ENCODE measurements around the gene UBE2O.

DNA sequence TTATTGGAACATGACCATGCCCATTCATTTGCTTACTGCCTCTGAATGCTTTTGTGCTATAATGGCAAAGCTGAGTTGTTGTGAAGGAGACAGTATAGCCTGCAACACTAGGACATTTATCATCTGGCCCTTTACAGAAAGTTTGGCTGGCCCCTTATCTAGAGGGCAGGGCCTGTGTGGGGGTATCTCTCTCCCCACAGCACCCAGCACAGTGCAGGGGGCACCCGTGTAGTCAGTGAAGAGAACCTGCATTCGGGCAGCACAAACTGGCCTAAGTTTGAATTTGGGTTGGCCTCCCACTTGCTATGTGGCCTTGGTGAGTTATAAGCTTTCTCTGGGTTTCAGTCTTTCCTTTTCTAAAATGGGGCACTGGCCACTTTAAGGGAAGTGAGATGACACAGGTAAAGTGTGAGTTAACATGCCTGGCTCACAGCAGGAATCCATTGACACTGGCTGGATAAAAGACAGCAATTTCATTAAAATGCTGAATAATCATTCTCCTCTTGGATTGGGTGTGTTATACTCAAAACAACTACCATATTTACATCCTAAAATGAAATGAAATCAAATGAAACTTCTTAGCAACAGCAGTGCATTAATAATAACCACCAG is 12.1 kb downstream of the UBE2O start:
- TF ChIP-seq, protein P1, sequence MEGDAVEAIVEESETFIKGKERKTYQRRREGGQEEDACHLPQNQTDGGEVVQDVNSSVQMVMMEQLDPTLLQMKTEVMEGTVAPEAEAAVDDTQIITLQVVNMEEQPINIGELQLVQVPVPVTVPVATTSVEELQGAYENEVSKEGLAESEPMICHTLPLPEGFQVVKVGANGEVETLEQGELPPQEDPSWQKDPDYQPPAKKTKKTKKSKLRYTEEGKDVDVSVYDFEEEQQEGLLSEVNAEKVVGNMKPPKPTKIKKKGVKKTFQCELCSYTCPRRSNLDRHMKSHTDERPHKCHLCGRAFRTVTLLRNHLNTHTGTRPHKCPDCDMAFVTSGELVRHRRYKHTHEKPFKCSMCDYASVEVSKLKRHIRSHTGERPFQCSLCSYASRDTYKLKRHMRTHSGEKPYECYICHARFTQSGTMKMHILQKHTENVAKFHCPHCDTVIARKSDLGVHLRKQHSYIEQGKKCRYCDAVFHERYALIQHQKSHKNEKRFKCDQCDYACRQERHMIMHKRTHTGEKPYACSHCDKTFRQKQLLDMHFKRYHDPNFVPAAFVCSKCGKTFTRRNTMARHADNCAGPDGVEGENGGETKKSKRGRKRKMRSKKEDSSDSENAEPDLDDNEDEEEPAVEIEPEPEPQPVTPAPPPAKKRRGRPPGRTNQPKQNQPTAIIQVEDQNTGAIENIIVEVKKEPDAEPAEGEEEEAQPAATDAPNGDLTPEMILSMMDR (IDR thresholded peaks at IDR 0.05; ENCODE audit: borderline replicate concordance, extremely low read depth, low read length, poor library complexity, severe bottlenecking): no peak
- TF ChIP-seq EZH2 (IDR thresholded peaks at IDR 0.05; ENCODE audit: borderline replicate concordance, low read depth, low read length, severe bottlenecking): no peak
